GM12878 (cell line): Measurements from ENCODE around the gene POLK. TPM values are rescaled to one million over a fixed set of nuclear protein-coding genes. Genes with fewer than 3 reads are reported as not detected.

Source experiments
- ATAC-seq: fragments of 200-7000 bp; cut with Tn5 transposase; 3 replicates; pipeline ENCODE4 v1.9.1; 2020; ENCODE audit warnings: mild to moderate bottlenecking, moderate library complexity
- BruUV-seq: library from RNA; stranded (reverse); fragments of 400-500 nt; replicated peaks from 2 replicates; lab custom pipeline; 2021; lab: Mats Ljungman, UMichigan
- CTCF ChIA-PET: fragments of 300-600 bp; sonication (Branson Sonifier 250); formaldehyde crosslinking; extraction: SDS; loops from one replicate; lab custom pipeline; 2021; ENCODE audit warnings: inconsistent platforms; lab: Yijun Ruan, JAX
- POLR2A ChIA-PET: fragments of 350-600 bp; formaldehyde crosslinking; extraction: SDS; loops from one replicate; lab custom pipeline; 2021; ENCODE audit warnings: inconsistent platforms; lab: Charles Lee
- RAD21 ChIA-PET: fragments of 300-600 bp; sonication (Branson Sonifier 250); formaldehyde crosslinking; loops from one replicate; lab custom pipeline; 2023; ENCODE audit warnings: antibody characterized with exemption; ENCODE audit not compliant: unreplicated experiment; lab: Charles Lee
- SMC1A ChIA-PET: fragments of 300-600 bp; sonication (Branson Sonifier 250); formaldehyde crosslinking; loops from one replicate; lab custom pipeline; 2023; ENCODE audit not compliant: unreplicated experiment, uncharacterized antibody; lab: Charles Lee
- DNase-seq: peaks from one replicate; pipeline ENCODE4 v3.0.0-alpha.2; 2011; ENCODE audit warnings: low read depth, low spot score
- FAIRE-seq: peaks from 3 replicates; lab custom pipeline; 2011; peaks lifted over from hg19 to GRCh38; lab: Jason Lieb, UNC
- H2AFZ ChIP-seq: 2 replicates; pipeline ENCODE4 v1.6.0; 2011; ENCODE audit warnings: low read depth, low read length, control low read depth; ENCODE audit not compliant: control insufficient read depth
- H3K27ac ChIP-seq: 2 replicates; pipeline ENCODE4 v1.5.1; 2011; ENCODE audit warnings: control low read depth; ENCODE audit not compliant: control insufficient read depth, insufficient read depth
- H3K27me3 ChIP-seq, 2 experiments: replicated peaks in 1 of 2; 2 replicates each; pipeline versions ENCODE4 v1.6.0 to v1.6.1; 2011; ENCODE audit warnings: low read length in 1 of 2; ENCODE audit not compliant: control insufficient read depth in 2 of 2, insufficient read depth in 2 of 2
- H3K36me3 ChIP-seq, 2 experiments: 2 replicates each; pipeline ENCODE4 v1.5.1; 2011; ENCODE audit warnings: low read length in 1 of 2; ENCODE audit not compliant: control insufficient read depth in 2 of 2, insufficient read depth in 2 of 2
- H3K4me1 ChIP-seq: 2 replicates; pipeline ENCODE4 v1.6.1; 2011; ENCODE audit warnings: mild to moderate bottlenecking, low read length, moderate library complexity, mixed read lengths; ENCODE audit not compliant: control insufficient read depth, insufficient read depth
- H3K4me2 ChIP-seq: 2 replicates; pipeline ENCODE4 v1.6.0; 2011; ENCODE audit warnings: control low read depth; ENCODE audit not compliant: control insufficient read depth, insufficient read depth
- H3K4me3 ChIP-seq: fragments of 200-600 bp; sonication (generic); 2 replicates; pipeline ENCODE4 v1.5.1; 2016
- H3K79me2 ChIP-seq: 2 replicates; pipeline ENCODE4 v1.6.0; 2011; ENCODE audit warnings: low read length; ENCODE audit not compliant: control insufficient read depth, insufficient read depth
- H3K9ac ChIP-seq: 2 replicates; pipeline ENCODE4 v1.8.0; 2011; ENCODE audit warnings: low read length, control low read depth, mixed read lengths; ENCODE audit not compliant: control insufficient read depth, insufficient read depth
- H3K9me3 ChIP-seq: replicated peaks from 3 replicates; pipeline ENCODE4 v1.5.1; 2011; ENCODE audit warnings: mild to moderate bottlenecking, low read length; ENCODE audit not compliant: control insufficient read depth, insufficient read depth
- H4K20me1 ChIP-seq: 2 replicates; pipeline ENCODE4 v1.6.0; 2011; ENCODE audit not compliant: control insufficient read depth, insufficient read depth
- SREBF1 ChIP-seq: IDR thresholded peaks from 2 replicates; pipeline ENCODE4 v1.6.1; 2012; ENCODE audit warnings: mild to moderate bottlenecking, low read length
- TBL1XR1 ChIP-seq: IDR thresholded peaks from 2 replicates; pipeline ENCODE4 v1.6.1; 2012; ENCODE audit warnings: low read depth, low read length, improper control_type of control experiment
- ZSCAN29 ChIP-seq: fragments of 450-650 bp; IDR thresholded peaks from 2 replicates; pipeline ENCODE4 v1.6.1; 2017; ENCODE audit warnings: mild to moderate bottlenecking, moderate library complexity
- WGBS: methylation state at CpG from one replicate; pipeline ENCODE4 v1.1.6; 2016; ENCODE audit warnings: low lambda C conversion rate; ENCODE audit not compliant: insufficient replicate concordance, insufficient coverage; ENCODE audit errors: missing lambda C conversion rate; 5-methylcytosine and 5-hydroxymethylcytosine counted together
- in situ Hi-C: fragments of 300-500 bp; cut with MboI; formaldehyde crosslinking; loops from 9 replicates; pipeline ENCODE4 v1.14.3; 2018; ENCODE audit warnings: mixed read lengths
- intact Hi-C: fragments of 100-400 bp; cut with micrococcal nuclease; formaldehyde crosslinking; loops from one replicate; pipeline ENCODE4 v1.14.2; 2022; ENCODE audit not compliant: unreplicated experiment
- polyA plus RNA-seq, 11 experiments: library from polyadenylated mRNA; depleted of rRNA in 4 of 11; unstranded in 6 of 11; stranded (reverse) in 5 of 11; fragments of >200 nt; fragmentation: Nextera tagmentation in 4 of 11; fragmentation: Illumina TruSeq in 1 of 11; extraction: Ambion mirVana in 4 of 11; extraction: Trizol in 1 of 11; gene quantifications; 1 replicate in 1 of 11; 2 replicates in 10 of 11; pipeline versions ENCODE4 v1.2.1 to v1.2.3, GENCODE V29; 2011 to 2016; ENCODE audit warnings: inconsistent platforms in 2 of 11, missing spikeins in 2 of 11, low read depth in 1 of 11
- total RNA-seq, 4 experiments: library from RNA; depleted of rRNA in 3 of 4; stranded (reverse); fragments of >200 nt in 3 of 4; fragmentation: Illumina TruSeq in 1 of 4; extraction: Trizol in 1 of 4; gene quantifications; 2 replicates each; pipeline versions ENCODE4 v1.2.1 to v1.2.3, GENCODE V29; 2013 to 2021

The POLK gene
- total and polyA plus RNA-seq, 10 of the 15 experiments (the other 5 are each of a cell fraction or from before 2014, with no cell fraction given): 10.4 to 47.6 (median 29.0) TPM

GRCh38 chr5:75550597-75550996 lies 38.9 kb downstream of the POLK start:
- FAIRE-seq (no peak), DNase-seq (no peak), ATAC-seq (peak; percentile 71)
- H3K4me1 ChIP-seq: no peaks in the 10 kb centered on the region
- WGBS: 79% methylated on average over 1 of the region's 1 CpG
- no peak overlapping the region for H3K9ac ChIP-seq
- H4K20me1 ChIP-seq: no peaks in the 10 kb centered on the region
- H3K4me3 ChIP-seq: no peak overlapping the region
- H3K36me3 ChIP-seq: peaks cover 0 to 7% of the 10 kb centered on the region in 2 experiments; a peak in 2 of 4 replicates
- SMC1A ChIA-PET: interaction anchor here (1.2 kb wide), 1 partner anchor 26 kb away, joined by 5 read pairs; no protein-coding TSS in a partner anchor
- peaks cover 2% of the 10 kb centered on the region for H3K79me2 ChIP-seq
- CTCF ChIA-PET: no interaction called here
- no peaks in the 10 kb centered on the region for H3K27me3 ChIP-seq
- H3K9me3 ChIP-seq: peaks cover 1% of the 10 kb centered on the region; the same call in 2 of the 3 replicates
- no peak overlapping the region for H3K27ac ChIP-seq
- RAD21 ChIA-PET: interaction anchor here (2.6 kb wide), 1 partner anchor 18 kb away, joined by 9 read pairs; no protein-coding TSS in a partner anchor
- in situ Hi-C loops: no loop called here
- POLR2A ChIA-PET: no interaction called here
- TF ChIP-seq TBL1XR1: no peak
- no peak overlapping the region for H2AFZ ChIP-seq
- no TSS peak for BruUV-seq
- intact Hi-C loops: loop anchor here (10.0 kb wide), 1 partner anchor 1206 kb away; no protein-coding TSS in a partner anchor
- no peak overlapping the region for H3K4me2 ChIP-seq

GRCh38 chr5:75551471-75551870 lies 39.8 kb downstream of the POLK start:
- SMC1A ChIA-PET: interaction anchor here (1.2 to 2.3 kb wide), 6 partner anchors 9 to 24 kb away, joined by 3 to 8 read pairs (median 6); no protein-coding TSS in a partner anchor
- Histone ChIP-seq H3K9ac (no peak overlapping the region), H3K4me2 (no peak overlapping the region), H4K20me1 (no peaks in the 10 kb centered on the region), H3K9me3 (peaks cover 1% of the 10 kb centered on the region; the same call in 2 of the 3 replicates), H3K27me3 (no peaks in the 10 kb centered on the region), H3K27ac (no peak overlapping the region), H3K36me3 (peaks cover 0 to 9% of the 10 kb centered on the region in 2 experiments; a peak in 2 of 4 replicates), H3K79me2 (peaks cover 2% of the 10 kb centered on the region), H3K4me1 (no peaks in the 10 kb centered on the region), H2AFZ (no peak overlapping the region), H3K4me3 (no peak overlapping the region)
- intact Hi-C loops: loop anchor here (10.0 kb wide), 1 partner anchor 1207 kb away; no protein-coding TSS in a partner anchor
- CTCF ChIA-PET: interaction anchor here (0.6 to 1.1 kb wide), 2 partner anchors 42 to 213 kb away, joined by 3 to 4 read pairs; no protein-coding TSS in a partner anchor
- no peak for ATAC-seq
- RAD21 ChIA-PET: interaction anchor here (1.3 to 2.6 kb wide), 3 partner anchors 17 to 30 kb away, joined by 3 to 9 read pairs (median 6); no protein-coding TSS in a partner anchor
- BruUV-seq: no TSS peak
- 95% methylated on average over 3 of the region's 3 CpGs for WGBS
- DNase-seq: no peak
- FAIRE-seq: no peak
- in situ Hi-C loops: no loop called here
- TF ChIP-seq SREBF1: no peak
- no peak for TF ChIP-seq ZSCAN29
- POLR2A ChIA-PET: no interaction called here
